GM13977 (cell line): Measurements from ENCODE around the gene SSUH2.

Experiments
- DNase-seq: peaks from one replicate; pipeline ENCODE4 v3.0.0; 2012; ENCODE audit warnings: low spot score
- in situ Hi-C: fragments of 300-500 bp; cut with MboI; formaldehyde crosslinking; loops from one replicate; pipeline ENCODE4 v1.12.0; 2022; ENCODE audit warnings: low sequenced_read_pairs, low pct_unique_long_range_greater_than_20kb, mixed read lengths, inconsistent platforms; ENCODE audit not compliant: unreplicated experiment
- TF ChIP-seq, protein P1 (sequence below): IDR thresholded peaks from 2 replicates; pipeline ENCODE4 v1.5.1; 2012; ENCODE audit warnings: mild to moderate bottlenecking, control low read depth; ENCODE audit not compliant: insufficient read depth; ENCODE audit errors: extremely low read depth, missing control alignments

The SSUH2 gene

DNA sequence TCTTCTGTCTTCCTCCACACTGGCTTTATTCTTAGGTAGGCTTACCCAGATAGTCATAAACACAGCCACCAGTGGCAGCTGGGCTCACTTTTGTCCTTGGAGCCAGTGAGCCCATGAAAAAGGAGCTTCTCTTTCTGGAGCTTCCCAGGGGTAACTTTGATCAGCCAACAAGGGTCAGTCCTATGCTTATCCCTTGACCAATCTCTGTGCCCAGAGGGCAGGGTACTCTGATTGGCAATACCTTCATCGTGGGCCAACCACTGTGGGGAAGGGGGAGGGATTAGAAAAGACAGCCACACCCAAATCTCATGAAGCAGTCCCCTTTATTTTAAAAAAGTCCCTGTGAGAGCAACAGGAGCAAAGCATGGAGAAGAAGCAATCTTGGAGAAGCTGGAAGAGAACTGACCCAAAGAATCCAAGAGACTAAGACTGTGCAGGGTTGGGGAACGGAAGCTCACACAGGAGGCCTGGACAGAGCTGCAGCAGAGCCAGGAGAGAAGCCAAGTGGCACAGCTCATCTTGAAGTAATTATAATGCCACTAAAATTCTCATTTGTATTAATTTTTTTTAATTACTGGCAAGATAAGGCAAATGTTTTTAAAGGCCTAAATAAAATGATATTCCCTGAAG lies 70.4 kb downstream of the SSUH2 start:
- in situ Hi-C loops: no loop called here
- DNase-seq: no peak
- TF ChIP-seq, protein P1, sequence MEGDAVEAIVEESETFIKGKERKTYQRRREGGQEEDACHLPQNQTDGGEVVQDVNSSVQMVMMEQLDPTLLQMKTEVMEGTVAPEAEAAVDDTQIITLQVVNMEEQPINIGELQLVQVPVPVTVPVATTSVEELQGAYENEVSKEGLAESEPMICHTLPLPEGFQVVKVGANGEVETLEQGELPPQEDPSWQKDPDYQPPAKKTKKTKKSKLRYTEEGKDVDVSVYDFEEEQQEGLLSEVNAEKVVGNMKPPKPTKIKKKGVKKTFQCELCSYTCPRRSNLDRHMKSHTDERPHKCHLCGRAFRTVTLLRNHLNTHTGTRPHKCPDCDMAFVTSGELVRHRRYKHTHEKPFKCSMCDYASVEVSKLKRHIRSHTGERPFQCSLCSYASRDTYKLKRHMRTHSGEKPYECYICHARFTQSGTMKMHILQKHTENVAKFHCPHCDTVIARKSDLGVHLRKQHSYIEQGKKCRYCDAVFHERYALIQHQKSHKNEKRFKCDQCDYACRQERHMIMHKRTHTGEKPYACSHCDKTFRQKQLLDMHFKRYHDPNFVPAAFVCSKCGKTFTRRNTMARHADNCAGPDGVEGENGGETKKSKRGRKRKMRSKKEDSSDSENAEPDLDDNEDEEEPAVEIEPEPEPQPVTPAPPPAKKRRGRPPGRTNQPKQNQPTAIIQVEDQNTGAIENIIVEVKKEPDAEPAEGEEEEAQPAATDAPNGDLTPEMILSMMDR: no peak

DNA sequence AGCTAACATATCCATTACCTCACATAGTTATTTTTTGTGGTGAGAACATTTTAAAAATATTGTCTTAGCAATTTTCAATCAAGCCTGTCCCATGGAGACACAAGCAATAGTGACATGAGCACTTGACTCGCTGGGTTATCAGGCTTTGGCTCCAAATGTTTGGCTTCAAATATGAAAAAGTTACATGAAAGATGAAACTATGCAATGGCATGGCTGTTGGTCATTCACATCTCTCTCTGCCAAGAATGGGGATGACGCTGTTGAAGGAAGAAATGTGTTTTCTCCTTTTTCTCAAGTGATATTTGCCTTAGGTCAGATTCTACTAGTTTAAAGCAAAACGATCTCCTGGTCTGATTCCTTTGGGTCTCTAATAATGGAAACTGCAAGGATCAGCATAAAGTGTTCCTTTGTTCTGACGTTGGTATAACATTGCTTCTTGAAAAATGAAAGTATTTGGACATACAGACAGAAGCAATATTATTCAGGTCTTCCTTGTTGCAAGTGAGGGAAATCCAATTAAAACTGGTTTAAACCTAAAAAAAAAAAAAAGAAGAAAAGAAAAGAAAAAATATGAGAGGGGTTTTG lies 71.2 kb downstream of the SSUH2 start:
- in situ Hi-C loops: no loop called here
- no peak for DNase-seq
- TF ChIP-seq, protein P1: no peak

GRCh38 chr3:8571256-8571655 lies 73.3 kb downstream of the SSUH2 start:
- no peak for DNase-seq
- in situ Hi-C loops: no loop called here
- TF ChIP-seq, protein P1: no peak
